HepG2 (cell line): Measurements from ENCODE around the gene COX14. TPM values are rescaled to one million over a fixed set of nuclear protein-coding genes. Genes with fewer than 3 reads are reported as not detected.

Experiments
- ATAC-seq: fragments of 200-7000 bp; cut with Tn5 transposase; 3 replicates; pipeline ENCODE4 v1.9.1; 2020; ENCODE audit warnings: mild to moderate bottlenecking, moderate library complexity
- BruUV-seq: library from RNA; stranded (reverse); fragments of 400-500 nt; replicated peaks from 2 replicates; lab custom pipeline; 2021; lab: Mats Ljungman, UMichigan
- CTCF ChIA-PET: fragments of 300-600 bp; formaldehyde crosslinking; extraction: SDS; loops from one replicate; lab custom pipeline; 2021; ENCODE audit warnings: low total read pairs, inconsistent platforms, low intra/inter-chr PET ratio; lab: Yijun Ruan, JAX
- POLR2A ChIA-PET: fragments of 350-600 bp; sonication (Branson Sonifier 250); formaldehyde crosslinking; loops from one replicate; lab custom pipeline; 2020; ENCODE audit warnings: antibody characterized with exemption, inconsistent platforms; lab: Yijun Ruan, JAX
- DNase-seq: peaks from one replicate; pipeline ENCODE4 v3.0.0-alpha.2; 2015; ENCODE audit warnings: low spot score
- FAIRE-seq: peaks from 3 replicates; lab custom pipeline; 2011; peaks lifted over from hg19 to GRCh38; lab: Jason Lieb, UNC
- H2AFZ ChIP-seq: one replicate; pipeline ENCODE4 v1.6.1; 2011; ENCODE audit warnings: low read length, inconsistent platforms
- H3K27ac ChIP-seq: fragments of 300-600 bp; 3 replicates; pipeline ENCODE4 v1.8.0; 2011; ENCODE audit warnings: mixed run types, mild to moderate bottlenecking, mixed read lengths, low read length, inconsistent platforms; ENCODE audit not compliant: insufficient read depth; ENCODE audit errors: extremely low read length
- H3K27me3 ChIP-seq, 2 experiments: fragments of 200-600 bp in 1 of 2; 2 replicates in 1 of 2; 3 replicates in 1 of 2; pipeline versions ENCODE4 v1.6.0 to v1.8.0; 2011; ENCODE audit warnings: low read length in 2 of 2, mild to moderate bottlenecking in 2 of 2, moderate library complexity in 2 of 2, inconsistent platforms in 1 of 2; ENCODE audit not compliant: insufficient read depth in 2 of 2, control insufficient read depth in 1 of 2
- H3K36me3 ChIP-seq, 2 experiments: fragments of 200-600 bp in 1 of 2; replicated peaks in 1 of 2; 2 replicates in 1 of 2; 3 replicates in 1 of 2; pipeline versions ENCODE4 v1.5.1 to v1.8.0; 2011; ENCODE audit warnings: low read length in 2 of 2, inconsistent platforms in 1 of 2; ENCODE audit not compliant: insufficient read depth in 2 of 2, control insufficient read depth in 1 of 2
- H3K4me1 ChIP-seq: 2 replicates; pipeline ENCODE4 v1.5.1; 2012; ENCODE audit warnings: low read length, inconsistent platforms; ENCODE audit not compliant: insufficient read depth
- H3K4me2 ChIP-seq: 2 replicates; pipeline ENCODE4 v1.6.0; 2011; ENCODE audit warnings: low read depth, low read length, inconsistent platforms
- H3K4me3 ChIP-seq, 3 experiments: fragments of 200-600 bp in 1 of 3; sonication (generic), shearing (Covaris generic) in 1 of 3; replicated peaks in 1 of 3; 2 replicates each; pipeline ENCODE4 v1.5.1; 2011 to 2016; ENCODE audit warnings: low read length in 3 of 3, inconsistent platforms in 2 of 3, low read depth in 2 of 3, mild to moderate bottlenecking in 2 of 3, control low read depth in 1 of 3, mixed read lengths in 1 of 3; ENCODE audit not compliant: insufficient read depth in 1 of 3
- H3K79me2 ChIP-seq: one replicate; pipeline ENCODE4 v1.6.1; 2011; ENCODE audit warnings: low read length, inconsistent platforms; ENCODE audit not compliant: insufficient read depth
- H3K9ac ChIP-seq: 2 replicates; pipeline ENCODE4 v1.6.0; 2011; ENCODE audit warnings: mild to moderate bottlenecking, low read depth, low read length, inconsistent platforms; ENCODE audit not compliant: insufficient read depth
- H3K9me3 ChIP-seq: 2 replicates; pipeline ENCODE4 v1.5.1; 2012; ENCODE audit warnings: mild to moderate bottlenecking, low read length
- H4K20me1 ChIP-seq: 2 replicates; pipeline ENCODE4 v1.6.0; 2011; ENCODE audit warnings: inconsistent platforms, mild to moderate bottlenecking, low read length, moderate library complexity; ENCODE audit not compliant: insufficient read depth
- DDIT3 ChIP-seq: sonication (generic); formaldehyde crosslinking; IDR thresholded peaks from 2 replicates; pipeline ENCODE4 v1.4.0; 2020; ENCODE audit warnings: mild to moderate bottlenecking, missing genetic modification reagents
- DZIP1 ChIP-seq: sonication (generic); formaldehyde crosslinking; IDR thresholded peaks from 2 replicates; pipeline ENCODE4 v1.5.0; 2020; ENCODE audit warnings: mild to moderate bottlenecking, missing genetic modification reagents
- MEF2D ChIP-seq: sonication (generic); formaldehyde crosslinking; IDR thresholded peaks from 2 replicates; pipeline ENCODE4 v1.5.1; 2020; ENCODE audit warnings: mild to moderate bottlenecking, missing genetic modification reagents
- MLX ChIP-seq: IDR thresholded peaks from 2 replicates; pipeline ENCODE4 v1.6.1; 2016
- PHB2 ChIP-seq: fragments of 450-650 bp; IDR thresholded peaks from 2 replicates; pipeline ENCODE4 v1.6.1; 2018; ENCODE audit not compliant: partially characterized antibody
- RORA ChIP-seq: sonication (generic); formaldehyde crosslinking; IDR thresholded peaks from 2 replicates; pipeline ENCODE4 v1.5.0; 2020; ENCODE audit warnings: mild to moderate bottlenecking, missing genetic modification reagents, moderate library complexity
- RXRA ChIP-seq: sonication (generic); formaldehyde crosslinking; IDR thresholded peaks from 2 replicates; pipeline ENCODE4 v1.5.1; 2020; ENCODE audit warnings: missing genetic modification reagents
- SIX4 ChIP-seq: sonication (generic); formaldehyde crosslinking; IDR thresholded peaks from 2 replicates; pipeline ENCODE4 v1.4.0; 2020; ENCODE audit warnings: missing genetic modification reagents
- SUZ12 ChIP-seq: fragments of 150-350 bp; IDR thresholded peaks from 2 replicates; pipeline ENCODE4 v1.6.1; 2014; ENCODE audit warnings: low read depth, low read length
- TBX3 ChIP-seq: fragments of 450-650 bp; IDR thresholded peaks from 2 replicates; pipeline ENCODE4 v1.6.1; 2017; ENCODE audit warnings: antibody characterized with exemption, mild to moderate bottlenecking, inconsistent platforms, borderline replicate concordance
- THAP7 ChIP-seq: sonication (generic); formaldehyde crosslinking; IDR thresholded peaks from 2 replicates; pipeline ENCODE4 v1.8.1; 2023; ENCODE audit warnings: mild to moderate bottlenecking, missing genetic modification reagents
- ZNF18 ChIP-seq: sonication (generic); formaldehyde crosslinking; IDR thresholded peaks from 2 replicates; pipeline ENCODE4 v1.8.0; 2022; ENCODE audit warnings: mild to moderate bottlenecking, missing genetic modification reagents; ENCODE audit not compliant: insufficient replicate concordance
- ZNF280D ChIP-seq: sonication (generic); formaldehyde crosslinking; IDR thresholded peaks from 2 replicates; pipeline ENCODE4 v1.5.1; 2020; ENCODE audit warnings: mild to moderate bottlenecking, missing genetic modification reagents
- ZNF282 ChIP-seq: fragments of 450-650 bp; IDR thresholded peaks from 2 replicates; pipeline ENCODE4 v1.6.1; 2018; ENCODE audit not compliant: partially characterized antibody
- ZNF337 ChIP-seq: sonication (generic); formaldehyde crosslinking; IDR thresholded peaks from 2 replicates; pipeline ENCODE4 v1.5.1; 2020; ENCODE audit warnings: missing genetic modification reagents, low read depth, mild to moderate bottlenecking, borderline replicate concordance
- ZNF713 ChIP-seq: sonication (generic); formaldehyde crosslinking; IDR thresholded peaks from 2 replicates; pipeline ENCODE4 v1.4.0; 2020; ENCODE audit warnings: mild to moderate bottlenecking, missing genetic modification reagents
- WGBS: methylation state at CpG from one replicate; pipeline ENCODE4 v1.1.6; 2017; ENCODE audit warnings: low lambda C conversion rate; 5-methylcytosine and 5-hydroxymethylcytosine counted together
- in situ Hi-C: cut with HindIII; loops from 2 replicates; pipeline ENCODE4 v1.10.0; 2017; ENCODE audit warnings: low pct_unique_long_range_greater_than_20kb; ENCODE audit not compliant: extremely low pct_ligation_motif_present
- intact Hi-C: fragments of 100-400 bp; cut with micrococcal nuclease; formaldehyde crosslinking; loops from one replicate; pipeline ENCODE4 v1.10.0; 2022; ENCODE audit not compliant: unreplicated experiment
- polyA plus RNA-seq, 8 experiments: library from polyadenylated mRNA; depleted of rRNA in 3 of 8; stranded (reverse) in 7 of 8; unstranded in 1 of 8; fragments of >200 nt; fragmentation: Illumina TruSeq in 4 of 8; extraction: Trizol in 4 of 8; gene quantifications; 2 replicates each; pipeline versions ENCODE4 v1.2.1 to v1.2.3, GENCODE V29; 2011 to 2016; ENCODE audit warnings: low read depth in 4 of 8, missing spikeins in 1 of 8, mixed read lengths in 1 of 8; ENCODE audit not compliant: insufficient read depth in 1 of 8
- total RNA-seq, 5 experiments: library from RNA; depleted of rRNA; stranded (reverse); fragments of >200 nt; fragmentation: Illumina TruSeq; extraction: Trizol; gene quantifications; 2 replicates each; pipeline ENCODE4 v1.2.3, GENCODE V29; 2016; ENCODE audit warnings: low read depth in 1 of 5

Gene COX14
- total and polyA plus RNA-seq, 2 of the 13 experiments (the other 11 are each of a cell fraction or from before 2014, with no cell fraction given), result 53.0 to 71.6 TPM

- TF ChIP-seq ZNF18 (CRISPR knock-in tag) (no peak), THAP7 (CRISPR knock-in tag) (no peak), PHB2 (no peak), MEF2D (no peak), MLX (CRISPR knock-in tag) (no peak), ZNF337 (no peak), ZNF282 (no peak), RXRA (no peak), TBX3 (no peak), ZNF713 (CRISPR knock-in tag) (no peak), SIX4 (CRISPR knock-in tag) (no peak), DDIT3 (CRISPR knock-in tag) (no peak), SUZ12 (no peak), ZNF280D (no peak), RORA (CRISPR knock-in tag) (no peak), DZIP1 (CRISPR knock-in tag) (no peak)
- in situ Hi-C loops, result no loop called here
- Histone ChIP-seq H3K9me3 (no peaks in the 10 kb centered on the region), H3K4me2 (no peak overlapping the region), H3K4me1 (peaks cover 22% of the 10 kb centered on the region), H3K79me2 (peaks cover 51% of the 10 kb centered on the region), H3K9ac (no peak overlapping the region), H4K20me1 (no peaks in the 10 kb centered on the region), H3K36me3 (no peaks in the 10 kb centered on the region; a peak in 1 of 5 replicates), H2AFZ (no peak overlapping the region), H3K4me3 (no peak overlapping the region), H3K27me3 (no peaks in the 10 kb centered on the region; a peak in 1 of 5 replicates), H3K27ac (no peak overlapping the region)
- ChIA-PET CTCF (no interaction called here), POLR2A (no interaction called here)
- intact Hi-C loops, result no loop called here
- DNase-seq, result no peak
- 95% methylated on average over 2 of the region's 2 CpGs for WGBS
- FAIRE-seq, result no peak
- BruUV-seq, result no TSS peak
- no peak for ATAC-seq
These were observed 50.2 kb downstream of the COX14 start for GRCh38 chr12:50162230-50162629.
